Measurements from ENCODE around the gene CTBP1. TPM values are rescaled to one million over a fixed set of nuclear protein-coding genes. Genes with fewer than 3 reads are reported as not detected.

Gene CTBP1
- total and polyA plus RNA-seq, 4 experiments from 2014 or later, result 39.3 to 195 (median 132) TPM

GRCh38 chr4:1202526-1203011, 46.4 kb downstream of the CTBP1 start:
- Mint-ChIP-seq H3K4me3 (peak overlapping the region in 7 of 8 donors; percentile 72 to 89 (median 83)), H3K4me1 (peaks cover 23 to 61% (median 39%) of the 10 kb centered on the region in 4 donors), H3K27me3 (no peaks in the 10 kb centered on the region), H3K36me3 (peaks cover 0 to 2% of the 10 kb centered on the region in 2 donors), H3K9me3 (peaks cover 0 to 2% (median 0%) of the 10 kb centered on the region in 8 donors), H3K27ac (peak overlapping the region; percentile 93 to 100 (median 98))
- Histone ChIP-seq H3K4me1 (ENCODE audit: insufficient read depth, low read length) (peaks cover 56% of the 10 kb centered on the region), H3K27me3 (ENCODE audit: insufficient read depth, low read length) (no peaks in the 10 kb centered on the region), H3K4me3 (ENCODE audit: low read length in 2 of 2) (peak overlapping the region in 1 of 2 donors; percentile 58), H3K27ac (ENCODE audit: low read depth, low read length) (peak overlapping the region; percentile 50), H3K9me3 (ENCODE audit: control insufficient read depth in 1 of 2, low read length in 2 of 2) (no peaks in the 10 kb centered on the region), H3K36me3 (ENCODE audit: insufficient read depth, low read length) (no peaks in the 10 kb centered on the region)
- no peak for DNase-seq
- ChIA-PET CTCF (ENCODE audit: partially characterized antibody) (interaction anchor here (1.0 to 3.4 kb wide), 7 partner anchors 16 to 143 kb away, joined by 3 to 25 read pairs (median 4); no protein-coding TSS in a partner anchor), POLR2A (ENCODE audit: partially characterized antibody) (interaction anchor here (1.0 to 6.9 kb wide), 17 partner anchors 11 to 402 kb away, joined by 3 to 79 read pairs (median 6); partner anchors contain the start of genes CTBP1, MAEA, SPON2 and UVSSA)
- intact Hi-C loops (cut with micrococcal nuclease), result loop anchor here (1.0 to 2.0 kb wide), 3 partner anchors 14 to 144 kb away; no protein-coding TSS in a partner anchor

- Histone ChIP-seq H3K4me3 (ENCODE audit: low read length in 2 of 2) (peak overlapping the region in 1 of 2 donors; percentile 58), H3K36me3 (ENCODE audit: insufficient read depth, low read length) (no peaks in the 10 kb centered on the region), H3K27me3 (ENCODE audit: insufficient read depth, low read length) (no peaks in the 10 kb centered on the region), H3K4me1 (ENCODE audit: insufficient read depth, low read length) (peaks cover 56% of the 10 kb centered on the region), H3K27ac (ENCODE audit: low read depth, low read length) (peak overlapping the region; percentile 50), H3K9me3 (ENCODE audit: control insufficient read depth in 1 of 2, low read length in 2 of 2) (no peaks in the 10 kb centered on the region)
- Mint-ChIP-seq H3K36me3 (peaks cover 2 to 4% of the 10 kb centered on the region in 2 donors), H3K4me3 (peak overlapping the region; percentile 72 to 89 (median 83)), H3K27me3 (no peaks in the 10 kb centered on the region), H3K9me3 (peaks cover 0 to 2% (median 0%) of the 10 kb centered on the region in 8 donors), H3K4me1 (peaks cover 23 to 61% (median 39%) of the 10 kb centered on the region in 4 donors), H3K27ac (peak overlapping the region; percentile 93 to 100 (median 98))
- intact Hi-C loops (cut with micrococcal nuclease), result loop anchor here (1.0 to 2.0 kb wide), 4 partner anchors 15 to 144 kb away; no protein-coding TSS in a partner anchor
- ChIA-PET CTCF (ENCODE audit: partially characterized antibody) (interaction anchor here (1.2 to 3.4 kb wide), 5 partner anchors 16 to 154 kb away, joined by 3 to 25 read pairs (median 14); partner anchors contain the start of gene UVSSA), POLR2A (ENCODE audit: partially characterized antibody) (interaction anchor here (1.0 to 6.9 kb wide), 19 partner anchors 10 to 403 kb away, joined by 3 to 79 read pairs (median 5); partner anchors contain the start of genes CTBP1, MAEA and UVSSA)
- peak; percentile 90 to 92 (median 90) for DNase-seq
These were observed 46.9 kb downstream of the CTBP1 start for GRCh38 chr4:1201851-1202525.

- Mint-ChIP-seq H3K4me1 (peaks cover 23 to 61% (median 40%) of the 10 kb centered on the region in 4 donors), H3K27ac (peak overlapping the region; percentile 64 to 100 (median 98)), H3K27me3 (no peaks in the 10 kb centered on the region), H3K4me3 (peak overlapping the region; percentile 68 to 89 (median 82)), H3K9me3 (peaks cover 0 to 2% (median 0%) of the 10 kb centered on the region in 8 donors), H3K36me3 (peaks cover 2 to 7% of the 10 kb centered on the region in 2 donors)
- Histone ChIP-seq H3K4me3 (ENCODE audit: low read length in 2 of 2) (peak overlapping the region; percentile 49 to 58), H3K9me3 (ENCODE audit: control insufficient read depth in 1 of 2, low read length in 2 of 2) (no peaks in the 10 kb centered on the region), H3K27ac (ENCODE audit: low read depth, low read length) (peak overlapping the region; percentile 50), H3K36me3 (ENCODE audit: insufficient read depth, low read length) (no peaks in the 10 kb centered on the region), H3K4me1 (ENCODE audit: insufficient read depth, low read length) (peaks cover 56% of the 10 kb centered on the region), H3K27me3 (ENCODE audit: insufficient read depth, low read length) (no peaks in the 10 kb centered on the region)
- ChIA-PET CTCF (ENCODE audit: partially characterized antibody) (interaction anchor here (1.3 kb wide), 1 partner anchor 34 kb away, joined by 5 read pairs; no protein-coding TSS in a partner anchor), POLR2A (ENCODE audit: partially characterized antibody) (interaction anchor here (0.7 to 6.9 kb wide), 5 partner anchors 25 to 90 kb away, joined by 3 to 79 read pairs (median 4); partner anchors contain the start of gene CTBP1)
- intact Hi-C loops (cut with micrococcal nuclease), result loop anchor here (1.0 kb wide), 1 partner anchor 33 kb away; no protein-coding TSS in a partner anchor
- DNase-seq, result no peak
These were observed 48.4 kb downstream of the CTBP1 start for GRCh38 chr4:1200425-1201035.

GRCh38 chr4:1199556-1200331, 49.2 kb downstream of the CTBP1 start:
- H3K36me3 Mint-ChIP-seq, result peaks cover 2 to 7% of the 10 kb centered on the region in 2 donors
- H3K4me1 Mint-ChIP-seq, result peaks cover 22 to 58% (median 39%) of the 10 kb centered on the region in 4 donors
- H3K27me3 Mint-ChIP-seq, result no peaks in the 10 kb centered on the region

GRCh38 chr4:1198098-1198844, 50.7 kb downstream of the CTBP1 start:
- Mint-ChIP-seq H3K36me3 (peaks cover 2 to 7% of the 10 kb centered on the region in 2 donors), H3K4me1 (peaks cover 10 to 43% (median 27%) of the 10 kb centered on the region in 4 donors), H3K9me3 (no peaks in the 10 kb centered on the region), H3K27me3 (no peaks in the 10 kb centered on the region), H3K4me3 (peak overlapping the region in 4 of 8 donors; percentile 8 to 71 (median 41)), H3K27ac (peak overlapping the region in 4 of 7 donors; percentile 5 to 70 (median 36))
- Histone ChIP-seq H3K4me1 (ENCODE audit: insufficient read depth, low read length) (peaks cover 38% of the 10 kb centered on the region), H3K27ac (ENCODE audit: low read depth, low read length) (no peak overlapping the region), H3K9me3 (ENCODE audit: control insufficient read depth in 1 of 2, low read length in 2 of 2) (no peaks in the 10 kb centered on the region), H3K4me3 (ENCODE audit: low read length in 2 of 2) (no peak overlapping the region), H3K36me3 (ENCODE audit: insufficient read depth, low read length) (no peaks in the 10 kb centered on the region), H3K27me3 (ENCODE audit: insufficient read depth, low read length) (no peaks in the 10 kb centered on the region)
- POLR2A ChIA-PET (ENCODE audit: partially characterized antibody), result interaction anchor here (0.7 kb wide), 1 partner anchor 89 kb away, joined by 3 read pairs; no protein-coding TSS in a partner anchor
- CTCF ChIA-PET (ENCODE audit: partially characterized antibody), result interaction anchor here (1.4 kb wide), 1 partner anchor 19 kb away, joined by 3 read pairs; no protein-coding TSS in a partner anchor
- DNase-seq, result no peak
- intact Hi-C loops (cut with micrococcal nuclease), result no loop called here

More at GRCh38 chr4:1199556-1200331, 49.2 kb downstream of the CTBP1 start:
- no peaks in the 10 kb centered on the region for H3K36me3 ChIP-seq (ENCODE audit: insufficient read depth, low read length)
- DNase-seq, result no peak
- Mint-ChIP-seq H3K4me3 (peak overlapping the region in 7 of 8 donors; percentile 10 to 83 (median 68)), H3K27ac (peak overlapping the region in 6 of 7 donors; percentile 22 to 83 (median 56)), H3K9me3 (peaks cover 0 to 2% (median 0%) of the 10 kb centered on the region in 8 donors)
- no peaks in the 10 kb centered on the region for H3K27me3 ChIP-seq (ENCODE audit: insufficient read depth, low read length)
- H3K27ac ChIP-seq (ENCODE audit: low read depth, low read length), result no peak overlapping the region
- peak overlapping the region in 1 of 2 donors; percentile 58 for H3K4me3 ChIP-seq (ENCODE audit: low read length in 2 of 2)
- CTCF ChIA-PET (ENCODE audit: partially characterized antibody), result interaction anchor here (0.7 to 1.3 kb wide), 2 partner anchors 33 to 146 kb away, joined by 5 read pairs; no protein-coding TSS in a partner anchor
- peaks cover 52% of the 10 kb centered on the region for H3K4me1 ChIP-seq (ENCODE audit: insufficient read depth, low read length)
- POLR2A ChIA-PET (ENCODE audit: partially characterized antibody), result interaction anchor here (1.1 to 6.9 kb wide), 4 partner anchors 32 to 91 kb away, joined by 3 to 79 read pairs (median 14); partner anchors contain the start of gene CTBP1
- intact Hi-C loops (cut with micrococcal nuclease), result no loop called here
- no peaks in the 10 kb centered on the region for H3K9me3 ChIP-seq (ENCODE audit: control insufficient read depth in 1 of 2, low read length in 2 of 2)
